Measurements from ENCODE around the gene HTR3D. TPM values are rescaled to one million over a fixed set of nuclear protein-coding genes. Genes with fewer than 3 reads are reported as not detected.

The HTR3D gene
- polyA plus RNA-seq, 1 of the 3 experiments (the other 2 are of a cell fraction), result not detected

DNA sequence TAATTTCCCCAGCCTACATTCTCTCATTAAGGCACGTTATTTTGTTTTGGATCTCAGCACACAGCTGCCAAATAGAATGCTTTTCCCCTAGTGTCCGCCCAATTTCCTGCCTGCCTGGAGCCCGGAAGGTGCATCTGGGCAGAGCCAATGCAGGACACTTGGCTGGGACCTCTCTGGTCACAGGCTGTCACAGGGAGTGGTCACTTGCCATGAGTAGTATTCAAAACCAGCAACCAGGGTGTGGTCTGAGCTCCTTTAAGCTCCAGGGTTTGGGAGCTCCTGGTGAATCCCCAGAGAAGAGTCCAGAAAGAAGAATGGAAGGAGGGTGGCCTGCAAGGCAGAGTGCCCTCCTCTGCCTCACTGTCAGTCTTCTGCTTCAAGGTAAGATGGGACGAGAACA lies 21.2 kb downstream of the HTR3D start, which contains the start of gene HTR3C:
Gene HTR3C, plus strand, starts transcription at position 281 of the 400 bp plus-strand sequence. Its CDS starts 34 bp downstream, at position 315.
- Histone ChIP-seq H3K27me3 (ENCODE audit: insufficient read depth) (no peaks in the 10 kb centered on the region; the same call in 1 of the 2 replicates), H3K4me1 (ENCODE audit: control insufficient read depth in 1 of 2, insufficient read depth in 2 of 2, low read depth in 1 of 2, low read length in 1 of 2) (no peaks in the 10 kb centered on the region), H3K9me2 (no peaks in the 10 kb centered on the region), H3K27ac (ENCODE audit: low read depth in 2 of 2, low read length in 1 of 2) (no peak within 1 kb of the TSS), H2AFZ (ENCODE audit: low read depth) (no peak within 1 kb of the TSS), H3K9me3 (no peaks in the 10 kb centered on the region), H4K20me1 (ENCODE audit: insufficient read depth) (no peaks in the 10 kb centered on the region), H3F3A (replicated peaks; ENCODE audit: insufficient read depth) (no peaks in the 10 kb centered on the region), H3K4me3 (ENCODE audit: low read depth in 2 of 2, low read length in 1 of 2) (no peak within 1 kb of the TSS), H3K9ac (no peak within 1 kb of the TSS), H3K4me2 (no peak within 1 kb of the TSS), H3K36me3 (replicated peaks in 1 of 2; ENCODE audit: control insufficient read depth in 1 of 2, insufficient read depth in 2 of 2, low read length in 1 of 2) (no peaks in the 10 kb centered on the region), H3K79me2 (ENCODE audit: insufficient read depth) (no peaks in the 10 kb centered on the region)
- WGBS (ENCODE audit: low lambda C conversion rate), result 51% methylated on average over 2 of the region's 4 CpGs
- no peak for DNase-seq
- no peak for TF ChIP-seq TEAD4 (IDR thresholded peaks at IDR 0.05; ENCODE audit: borderline replicate concordance, insufficient read depth)
- no peak for TF ChIP-seq ZBTB33 (IDR thresholded peaks at IDR 0.05; ENCODE audit: borderline replicate concordance, low read depth)
- POLR2A ChIA-PET, result no interaction called here
- CTCF ChIA-PET, result no interaction called here

GRCh38 chr3:184058029-184058428 lies 26.5 kb downstream of the HTR3D start:
- 54% methylated on average over 8 of the region's 9 CpGs for WGBS (ENCODE audit: low lambda C conversion rate)
- Histone ChIP-seq H3K4me1 (ENCODE audit: control insufficient read depth in 1 of 2, insufficient read depth in 2 of 2, low read depth in 1 of 2, low read length in 1 of 2) (no peaks in the 10 kb centered on the region), H3K36me3 (replicated peaks in 1 of 2; ENCODE audit: control insufficient read depth in 1 of 2, insufficient read depth in 2 of 2, low read length in 1 of 2) (no peaks in the 10 kb centered on the region), H3K9ac (no peak overlapping the region), H3K27ac (ENCODE audit: low read depth in 2 of 2, low read length in 1 of 2) (no peak overlapping the region), H3F3A (replicated peaks; ENCODE audit: insufficient read depth) (no peaks in the 10 kb centered on the region), H4K20me1 (ENCODE audit: insufficient read depth) (no peaks in the 10 kb centered on the region), H3K79me2 (ENCODE audit: insufficient read depth) (no peaks in the 10 kb centered on the region), H3K27me3 (ENCODE audit: insufficient read depth) (no peaks in the 10 kb centered on the region; the same call in 1 of the 2 replicates), H3K9me3 (no peaks in the 10 kb centered on the region), H3K4me3 (ENCODE audit: low read depth in 2 of 2, low read length in 1 of 2) (no peak overlapping the region), H3K9me2 (no peaks in the 10 kb centered on the region), H3K4me2 (no peak overlapping the region), H2AFZ (ENCODE audit: low read depth) (no peak overlapping the region)
- ChIA-PET POLR2A (no interaction called here), CTCF (no interaction called here)
- no peak for DNase-seq
- no peak for TF ChIP-seq FOSL2 (IDR thresholded peaks at IDR 0.05; ENCODE audit: borderline replicate concordance, low read depth)
- no peak for TF ChIP-seq TCF12 (IDR thresholded peaks at IDR 0.05)
- no peak for TF ChIP-seq CHD2 (IDR thresholded peaks at IDR 0.05; ENCODE audit: low read length, partially characterized antibody)
- no peak for TF ChIP-seq NRF1 (IDR thresholded peaks at IDR 0.05; ENCODE audit: low read depth, low read length)
- TF ChIP-seq MEF2A (IDR thresholded peaks at IDR 0.05; ENCODE audit: borderline replicate concordance, low read depth), result no peak
- TF ChIP-seq, protein P1, sequence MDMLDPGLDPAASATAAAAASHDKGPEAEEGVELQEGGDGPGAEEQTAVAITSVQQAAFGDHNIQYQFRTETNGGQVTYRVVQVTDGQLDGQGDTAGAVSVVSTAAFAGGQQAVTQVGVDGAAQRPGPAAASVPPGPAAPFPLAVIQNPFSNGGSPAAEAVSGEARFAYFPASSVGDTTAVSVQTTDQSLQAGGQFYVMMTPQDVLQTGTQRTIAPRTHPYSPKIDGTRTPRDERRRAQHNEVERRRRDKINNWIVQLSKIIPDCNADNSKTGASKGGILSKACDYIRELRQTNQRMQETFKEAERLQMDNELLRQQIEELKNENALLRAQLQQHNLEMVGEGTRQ (IDR thresholded peaks at IDR 0.05; ENCODE audit: borderline replicate concordance, low read depth, low read length), result no peak
- no peak for TF ChIP-seq MXI1 (IDR thresholded peaks at IDR 0.05; ENCODE audit: low read depth, low read length)
- TF ChIP-seq, protein P2, sequence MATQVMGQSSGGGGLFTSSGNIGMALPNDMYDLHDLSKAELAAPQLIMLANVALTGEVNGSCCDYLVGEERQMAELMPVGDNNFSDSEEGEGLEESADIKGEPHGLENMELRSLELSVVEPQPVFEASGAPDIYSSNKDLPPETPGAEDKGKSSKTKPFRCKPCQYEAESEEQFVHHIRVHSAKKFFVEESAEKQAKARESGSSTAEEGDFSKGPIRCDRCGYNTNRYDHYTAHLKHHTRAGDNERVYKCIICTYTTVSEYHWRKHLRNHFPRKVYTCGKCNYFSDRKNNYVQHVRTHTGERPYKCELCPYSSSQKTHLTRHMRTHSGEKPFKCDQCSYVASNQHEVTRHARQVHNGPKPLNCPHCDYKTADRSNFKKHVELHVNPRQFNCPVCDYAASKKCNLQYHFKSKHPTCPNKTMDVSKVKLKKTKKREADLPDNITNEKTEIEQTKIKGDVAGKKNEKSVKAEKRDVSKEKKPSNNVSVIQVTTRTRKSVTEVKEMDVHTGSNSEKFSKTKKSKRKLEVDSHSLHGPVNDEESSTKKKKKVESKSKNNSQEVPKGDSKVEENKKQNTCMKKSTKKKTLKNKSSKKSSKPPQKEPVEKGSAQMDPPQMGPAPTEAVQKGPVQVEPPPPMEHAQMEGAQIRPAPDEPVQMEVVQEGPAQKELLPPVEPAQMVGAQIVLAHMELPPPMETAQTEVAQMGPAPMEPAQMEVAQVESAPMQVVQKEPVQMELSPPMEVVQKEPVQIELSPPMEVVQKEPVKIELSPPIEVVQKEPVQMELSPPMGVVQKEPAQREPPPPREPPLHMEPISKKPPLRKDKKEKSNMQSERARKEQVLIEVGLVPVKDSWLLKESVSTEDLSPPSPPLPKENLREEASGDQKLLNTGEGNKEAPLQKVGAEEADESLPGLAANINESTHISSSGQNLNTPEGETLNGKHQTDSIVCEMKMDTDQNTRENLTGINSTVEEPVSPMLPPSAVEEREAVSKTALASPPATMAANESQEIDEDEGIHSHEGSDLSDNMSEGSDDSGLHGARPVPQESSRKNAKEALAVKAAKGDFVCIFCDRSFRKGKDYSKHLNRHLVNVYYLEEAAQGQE (IDR thresholded peaks at IDR 0.05; ENCODE audit: low read depth, low read length), result no peak
- no peak for TF ChIP-seq TAF1 (IDR thresholded peaks at IDR 0.05; ENCODE audit: borderline replicate concordance, low read depth, low read length)
- no peak for TF ChIP-seq MAX (IDR thresholded peaks at IDR 0.05; ENCODE audit: low read depth)
- TF ChIP-seq USF1 (IDR thresholded peaks at IDR 0.05; ENCODE audit: borderline replicate concordance, low read depth), result no peak
- no peak for TF ChIP-seq JUND (IDR thresholded peaks at IDR 0.05)
- TF ChIP-seq EP300 (IDR thresholded peaks at IDR 0.05; ENCODE audit: borderline replicate concordance in 1 of 2, low read depth in 1 of 2, low read length in 1 of 2), result no peak
- no peak for TF ChIP-seq FOXM1 (IDR thresholded peaks at IDR 0.05; ENCODE audit: low read depth)
- no peak for TF ChIP-seq RAD21 (IDR thresholded peaks at IDR 0.05; ENCODE audit: low read length)
- TF ChIP-seq FOXJ3 (CRISPR knock-in tag; IDR thresholded peaks at IDR 0.05), result no peak
- TF ChIP-seq RFX5 (IDR thresholded peaks at IDR 0.05; ENCODE audit: low read length), result no peak
- no peak for TF ChIP-seq SMC3 (IDR thresholded peaks at IDR 0.05; ENCODE audit: low read depth, low read length)

Measured in SK-N-SH (cell line).